GM12801 (cell line): ENCODE results near the gene ZNF213.

Experiments used
- CTCF ChIP-seq: IDR thresholded peaks from one replicate; pipeline ENCODE4 v1.5.1; 2011; ENCODE audit warnings: control low read depth; ENCODE audit not compliant: insufficient read length; ENCODE audit errors: extremely low read depth

The ZNF213 gene

GRCh38 chr16:3134338-3135125 is at the start of gene ZNF213:
Gene ZNF213 (plus strand): TSS chr16:3135029. CDS start chr16:3137281, 2,252 bp downstream.
- no peak for TF ChIP-seq CTCF

GRCh38 chr16:3085868-3086595 is 48.8 kb upstream of the ZNF213 start:
- TF ChIP-seq CTCF = no peak

- no peak for TF ChIP-seq CTCF
Observed at GRCh38 chr16:3086596-3087242, 48.1 kb upstream of the ZNF213 start.

GRCh38 chr16:3087243-3088235 is 47.3 kb upstream of the ZNF213 start:
- TF ChIP-seq CTCF = no peak

- no peak for TF ChIP-seq CTCF
Observed at GRCh38 chr16:3088450-3088849, 46.4 kb upstream of the ZNF213 start.

GRCh38 chr16:3088925-3089716 is 45.7 kb upstream of the ZNF213 start:
- no peak for TF ChIP-seq CTCF
